ENCODE results near the gene LMOD3. TPM values are rescaled to one million over a fixed set of nuclear protein-coding genes. Genes with fewer than 3 reads are reported as not detected.

The LMOD3 gene
- total RNA-seq, 1 experiment from 2014 or later, result not detected

DNA sequence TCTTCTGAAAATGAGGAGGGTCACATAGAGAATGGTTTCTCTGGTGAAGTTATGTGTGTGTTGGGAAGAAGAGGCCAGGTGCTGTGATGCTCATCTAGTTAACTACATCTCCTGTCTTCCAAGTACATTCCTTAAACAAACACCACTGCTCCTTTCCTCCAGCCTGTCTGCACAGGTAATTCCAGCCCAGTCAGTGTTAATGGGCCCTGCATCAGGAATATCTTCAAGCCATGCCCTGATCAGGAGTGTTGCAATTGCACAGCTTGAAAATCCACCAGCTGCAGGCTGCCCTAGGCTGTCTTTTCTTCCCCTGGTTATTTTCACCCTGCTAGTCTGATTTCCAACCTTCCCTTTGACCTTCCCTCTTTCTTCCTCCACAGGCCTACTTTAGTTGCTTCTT lies 41.9 kb upstream of the LMOD3 start:
- no TSS peak for BruUV-seq (replicated peaks)
- Histone ChIP-seq H3K4me3 (ENCODE audit: low read depth in 2 of 2, low read length in 2 of 2) (no peak overlapping the region), H3K4me1 (ENCODE audit: control insufficient read depth, insufficient read depth, low read length) (no peaks in the 10 kb centered on the region), H3K27ac (ENCODE audit: low read length) (no peak overlapping the region), H3K27me3 (ENCODE audit: control insufficient read depth, insufficient read depth, low read length) (no peaks in the 10 kb centered on the region), H3K36me3 (ENCODE audit: control insufficient read depth, insufficient read depth, low read length) (no peaks in the 10 kb centered on the region), H3K9me3 (ENCODE audit: control insufficient read depth, insufficient read depth, low read depth, low read length) (no peaks in the 10 kb centered on the region)
- DNase-seq (ENCODE audit: low read depth, low spot score), result no peak
- ChIA-PET POLR2A (no interaction called here), CTCF (no interaction called here)
- intact Hi-C loops (cut with micrococcal nuclease; ENCODE audit: unreplicated experiment) (loop anchor here (5.0 kb wide), 2 partner anchors 263 to 508 kb away; no protein-coding TSS in a partner anchor), in situ Hi-C loops (cut with HindIII; ENCODE audit: low pct_unique_long_range_greater_than_20kb, low sequenced_read_pairs) (no loop called here)
- TF ChIP-seq, protein P1, sequence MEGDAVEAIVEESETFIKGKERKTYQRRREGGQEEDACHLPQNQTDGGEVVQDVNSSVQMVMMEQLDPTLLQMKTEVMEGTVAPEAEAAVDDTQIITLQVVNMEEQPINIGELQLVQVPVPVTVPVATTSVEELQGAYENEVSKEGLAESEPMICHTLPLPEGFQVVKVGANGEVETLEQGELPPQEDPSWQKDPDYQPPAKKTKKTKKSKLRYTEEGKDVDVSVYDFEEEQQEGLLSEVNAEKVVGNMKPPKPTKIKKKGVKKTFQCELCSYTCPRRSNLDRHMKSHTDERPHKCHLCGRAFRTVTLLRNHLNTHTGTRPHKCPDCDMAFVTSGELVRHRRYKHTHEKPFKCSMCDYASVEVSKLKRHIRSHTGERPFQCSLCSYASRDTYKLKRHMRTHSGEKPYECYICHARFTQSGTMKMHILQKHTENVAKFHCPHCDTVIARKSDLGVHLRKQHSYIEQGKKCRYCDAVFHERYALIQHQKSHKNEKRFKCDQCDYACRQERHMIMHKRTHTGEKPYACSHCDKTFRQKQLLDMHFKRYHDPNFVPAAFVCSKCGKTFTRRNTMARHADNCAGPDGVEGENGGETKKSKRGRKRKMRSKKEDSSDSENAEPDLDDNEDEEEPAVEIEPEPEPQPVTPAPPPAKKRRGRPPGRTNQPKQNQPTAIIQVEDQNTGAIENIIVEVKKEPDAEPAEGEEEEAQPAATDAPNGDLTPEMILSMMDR (IDR thresholded peaks at IDR 0.05), result no peak
- TF ChIP-seq POLR2AphosphoS5 (IDR thresholded peaks at IDR 0.05; ENCODE audit: low read depth, low read length) (no peak), SIN3A (IDR thresholded peaks at IDR 0.05; ENCODE audit: borderline replicate concordance, insufficient read depth, low read depth, low read length) (no peak), TCF7L2 (IDR thresholded peaks at IDR 0.05; ENCODE audit: low read depth, low read length) (no peak)
- TF ChIP-seq, protein P2, sequence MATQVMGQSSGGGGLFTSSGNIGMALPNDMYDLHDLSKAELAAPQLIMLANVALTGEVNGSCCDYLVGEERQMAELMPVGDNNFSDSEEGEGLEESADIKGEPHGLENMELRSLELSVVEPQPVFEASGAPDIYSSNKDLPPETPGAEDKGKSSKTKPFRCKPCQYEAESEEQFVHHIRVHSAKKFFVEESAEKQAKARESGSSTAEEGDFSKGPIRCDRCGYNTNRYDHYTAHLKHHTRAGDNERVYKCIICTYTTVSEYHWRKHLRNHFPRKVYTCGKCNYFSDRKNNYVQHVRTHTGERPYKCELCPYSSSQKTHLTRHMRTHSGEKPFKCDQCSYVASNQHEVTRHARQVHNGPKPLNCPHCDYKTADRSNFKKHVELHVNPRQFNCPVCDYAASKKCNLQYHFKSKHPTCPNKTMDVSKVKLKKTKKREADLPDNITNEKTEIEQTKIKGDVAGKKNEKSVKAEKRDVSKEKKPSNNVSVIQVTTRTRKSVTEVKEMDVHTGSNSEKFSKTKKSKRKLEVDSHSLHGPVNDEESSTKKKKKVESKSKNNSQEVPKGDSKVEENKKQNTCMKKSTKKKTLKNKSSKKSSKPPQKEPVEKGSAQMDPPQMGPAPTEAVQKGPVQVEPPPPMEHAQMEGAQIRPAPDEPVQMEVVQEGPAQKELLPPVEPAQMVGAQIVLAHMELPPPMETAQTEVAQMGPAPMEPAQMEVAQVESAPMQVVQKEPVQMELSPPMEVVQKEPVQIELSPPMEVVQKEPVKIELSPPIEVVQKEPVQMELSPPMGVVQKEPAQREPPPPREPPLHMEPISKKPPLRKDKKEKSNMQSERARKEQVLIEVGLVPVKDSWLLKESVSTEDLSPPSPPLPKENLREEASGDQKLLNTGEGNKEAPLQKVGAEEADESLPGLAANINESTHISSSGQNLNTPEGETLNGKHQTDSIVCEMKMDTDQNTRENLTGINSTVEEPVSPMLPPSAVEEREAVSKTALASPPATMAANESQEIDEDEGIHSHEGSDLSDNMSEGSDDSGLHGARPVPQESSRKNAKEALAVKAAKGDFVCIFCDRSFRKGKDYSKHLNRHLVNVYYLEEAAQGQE (IDR thresholded peaks at IDR 0.05; ENCODE audit: insufficient read depth in 1 of 2, low read depth in 2 of 2, low read length in 1 of 2), result no peak
- no peak for ATAC-seq

DNA sequence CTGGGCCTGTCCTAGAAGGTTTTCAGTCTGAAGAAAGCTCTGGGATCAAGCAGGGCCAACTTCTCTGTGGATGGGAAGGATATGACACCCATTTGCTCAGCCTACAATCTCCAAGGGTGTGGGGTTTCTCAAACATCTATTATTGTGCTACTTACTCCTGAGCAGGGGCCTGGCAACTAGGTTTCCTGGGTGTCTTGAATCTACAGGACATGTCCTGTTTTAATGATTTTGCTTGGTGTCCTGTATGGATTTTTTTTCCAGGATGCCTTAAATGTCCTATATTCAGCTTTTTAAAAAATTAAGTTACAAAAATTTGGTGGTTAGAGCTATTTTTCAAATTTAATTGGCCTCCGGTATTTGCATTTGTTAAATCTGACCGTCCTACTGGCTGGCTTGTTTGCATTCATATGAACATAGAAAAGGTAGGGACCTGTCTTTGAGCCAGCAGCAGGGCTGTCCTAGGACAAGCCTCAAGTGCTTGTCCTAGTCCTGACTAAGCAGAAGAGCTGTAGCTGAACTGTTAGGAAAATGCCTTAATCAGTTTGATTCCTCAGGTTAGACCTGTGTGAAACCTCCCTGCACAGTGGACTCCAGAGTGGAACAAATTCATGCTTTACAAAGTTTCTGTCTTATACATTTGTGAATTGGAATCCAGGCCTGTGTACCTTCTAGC lies 40.0 kb upstream of the LMOD3 start:
- Histone ChIP-seq H3K4me1 (ENCODE audit: control insufficient read depth, insufficient read depth, low read length) (no peaks in the 10 kb centered on the region), H3K9me3 (ENCODE audit: control insufficient read depth, insufficient read depth, low read depth, low read length) (no peaks in the 10 kb centered on the region), H3K27me3 (ENCODE audit: control insufficient read depth, insufficient read depth, low read length) (no peaks in the 10 kb centered on the region), H3K36me3 (ENCODE audit: control insufficient read depth, insufficient read depth, low read length) (no peaks in the 10 kb centered on the region), H3K4me3 (ENCODE audit: low read depth in 2 of 2, low read length in 2 of 2) (no peak overlapping the region), H3K27ac (ENCODE audit: low read length) (no peak overlapping the region)
- DNase-seq (ENCODE audit: low read depth, low spot score) (no peak), ATAC-seq (no peak)
- CTCF ChIA-PET, result interaction anchor here (0.9 to 3.4 kb wide), 3 partner anchors 8 to 143 kb away, joined by 4 to 20 read pairs (median 5); no protein-coding TSS in a partner anchor
- POLR2A ChIA-PET, result no interaction called here
- no TSS peak for BruUV-seq (replicated peaks)
- intact Hi-C loops (cut with micrococcal nuclease; ENCODE audit: unreplicated experiment) (loop anchor here (5.0 kb wide), 2 partner anchors 265 to 510 kb away; no protein-coding TSS in a partner anchor), in situ Hi-C loops (cut with HindIII; ENCODE audit: low pct_unique_long_range_greater_than_20kb, low sequenced_read_pairs) (no loop called here)
- TF ChIP-seq TCF7L2 (IDR thresholded peaks at IDR 0.05; ENCODE audit: low read depth, low read length) (no peak), SIN3A (IDR thresholded peaks at IDR 0.05; ENCODE audit: borderline replicate concordance, insufficient read depth, low read depth, low read length) (no peak), POLR2AphosphoS5 (IDR thresholded peaks at IDR 0.05; ENCODE audit: low read depth, low read length) (no peak)
- TF ChIP-seq, protein P2 (IDR thresholded peaks at IDR 0.05; ENCODE audit: insufficient read depth in 1 of 2, low read depth in 2 of 2, low read length in 1 of 2), result no peak
- TF ChIP-seq, protein P1 (IDR thresholded peaks at IDR 0.05), result no peak
